H1 (cell line): Measurements from ENCODE around the gene EVPL. TPM values are rescaled to one million over a fixed set of nuclear protein-coding genes. Genes with fewer than 3 reads are reported as not detected.

Experiments used
- KDM1A ChIP-seq: fragments of 200-600, 300-600 bp; sonication (generic); IDR thresholded peaks from 2 replicates; pipeline ENCODE4 v1.7.1; 2016; ENCODE audit warnings: mild to moderate bottlenecking, low read length, borderline replicate concordance
- NANOG ChIP-seq: IDR thresholded peaks from 2 replicates; pipeline ENCODE4 v1.6.1; 2011; ENCODE audit warnings: low read length, low read depth, mild to moderate bottlenecking, inconsistent platforms; ENCODE audit not compliant: insufficient read depth, poor library complexity, severe bottlenecking
- polyA plus RNA-seq, 7 experiments: library from polyadenylated mRNA; depleted of rRNA in 3 of 7; stranded (reverse) in 5 of 7; unstranded in 2 of 7; fragments of >200 nt in 5 of 7; fragments of 200-250 nt in 2 of 7; gene quantifications; 1 replicate in 5 of 7; 2 replicates in 1 of 7; 4 replicates in 1 of 7; pipeline versions ENCODE4 v1.2.1 to v1.2.3, GENCODE V29; 2011 to 2013; ENCODE audit warnings: missing spikeins in 2 of 7, mixed read lengths in 2 of 7
- total RNA-seq: library from RNA; stranded (reverse); fragmentation: NEBNext Ultra II Directional; extraction: Animal tissue kit (Norgen Biotek cat#: 25700); gene quantifications from 2 replicates; pipeline ENCODE4 v1.2.1, GENCODE V29; 2021

EVPL gene
- total and polyA plus RNA-seq, 2 of the 8 experiments (the other 6 are each of a cell fraction or from before 2014, with no cell fraction given): 0.20 to 0.99 TPM

GRCh38 chr17:76022973-76023899 is 3.9 kb downstream of the EVPL start (continued):
- no peak for TF ChIP-seq KDM1A
- TF ChIP-seq NANOG: no peak
